Pericardium fibroblast (primary cell): Measurements from ENCODE around the gene ERMARD. TPM values are rescaled to one million over a fixed set of nuclear protein-coding genes. Genes with fewer than 3 reads are reported as not detected.

Source experiments
- total RNA-seq: library from RNA; depleted of rRNA; stranded (reverse); fragments of >200 nt; gene quantifications from 2 replicates; pipeline ENCODE4 v1.2.3, GENCODE V29; 2015

The ERMARD gene
- 13.2 and 27.5 TPM in 2 replicates for total RNA-seq

DNA sequence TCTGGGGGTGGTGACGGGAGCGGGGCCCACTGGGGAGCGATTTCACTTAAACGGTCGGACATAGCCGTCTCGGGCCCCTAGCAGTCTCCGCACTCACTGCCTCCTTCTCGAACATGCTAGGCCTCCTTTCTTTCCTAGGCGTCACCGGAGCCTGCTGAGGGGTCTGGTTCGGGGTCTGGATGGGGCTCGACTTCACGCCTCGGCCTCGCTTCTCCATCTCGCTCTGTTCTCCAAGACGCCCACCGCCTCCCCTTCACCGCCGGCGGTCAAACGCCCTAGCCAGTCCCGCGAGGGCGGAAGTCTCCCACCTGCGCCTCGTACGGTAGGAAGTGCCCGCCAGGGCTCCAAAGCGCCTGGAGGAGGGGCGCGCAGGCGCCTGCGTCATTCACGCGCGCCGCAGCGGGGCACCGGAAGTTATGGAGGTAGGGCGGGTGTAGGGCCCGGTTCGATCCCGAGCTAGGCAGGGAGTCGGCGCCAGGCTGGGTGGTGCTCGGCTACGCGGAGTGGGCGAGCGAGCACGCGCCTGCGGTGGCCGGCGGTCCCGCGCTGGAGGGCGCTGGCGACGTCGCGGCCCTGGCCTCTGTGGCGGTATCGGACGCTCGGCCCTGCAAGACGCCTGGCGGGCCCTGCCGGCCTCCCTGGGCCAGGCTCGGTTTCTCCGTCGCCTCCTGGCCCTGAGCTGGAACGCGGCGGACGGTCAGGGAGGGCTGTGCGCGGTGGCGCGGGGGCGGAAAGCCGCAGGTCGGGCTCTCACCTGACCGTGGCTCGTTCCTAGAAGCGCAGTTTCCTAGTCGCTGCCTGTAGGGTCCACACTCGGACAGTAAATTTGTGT, at the start of gene ERMARD, which contains the start of gene DYNLT2:
TSS of gene ERMARD (plus strand) at position 381 of the 832 bp plus-strand sequence. CDS start at position 417, 36 bp downstream.
TSS of gene DYNLT2 (minus strand) at position 331 of the 832 bp plus-strand sequence. CDS start at position 217, 114 bp downstream.

DNA sequence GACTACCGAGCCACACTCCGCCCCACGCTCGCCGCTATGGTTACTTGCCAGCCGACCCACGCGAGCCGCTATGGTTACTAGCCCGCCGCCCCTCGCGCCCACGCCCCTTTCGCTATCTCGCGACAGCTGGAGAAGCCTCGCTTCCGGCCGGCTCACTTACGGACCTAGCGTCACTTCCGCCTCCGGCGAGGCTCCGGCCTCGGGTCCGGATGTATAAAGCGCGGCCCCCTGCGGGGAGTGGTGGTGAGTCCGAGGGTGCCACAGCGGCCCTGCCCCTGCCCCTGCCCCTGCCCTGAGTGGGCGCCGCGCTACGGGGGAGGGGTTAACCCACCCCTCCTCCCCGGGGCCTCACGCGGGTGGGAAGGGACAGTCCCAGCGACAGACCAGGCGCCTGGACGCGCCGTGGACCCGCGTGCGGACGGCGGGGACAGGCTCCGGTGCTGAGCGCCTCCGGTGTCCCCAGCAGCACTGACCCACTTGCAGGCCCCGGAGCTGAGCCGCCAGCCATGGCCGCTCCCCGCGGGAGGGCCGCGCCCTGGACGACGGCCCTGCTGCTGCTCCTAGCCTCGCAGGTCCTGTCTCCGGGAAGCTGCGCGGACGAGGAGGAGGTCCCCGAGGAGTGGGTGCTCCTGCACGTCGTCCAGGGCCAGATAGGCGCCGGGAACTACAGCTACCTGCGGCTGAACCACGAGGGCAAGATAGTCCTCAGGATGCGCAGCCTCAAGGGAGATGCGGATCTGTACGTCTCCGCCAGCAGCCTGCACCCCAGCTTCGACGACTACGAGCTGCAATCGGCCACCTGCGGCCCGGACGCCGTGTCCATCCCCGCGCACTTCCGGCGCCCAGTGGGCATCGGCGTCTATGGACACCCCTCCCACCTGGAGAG, 49.2 kb upstream of the ERMARD start, which contains the start of the genes C6orf120 and WDR27:
TSS of gene C6orf120 (plus strand) at position 173 of the 886 bp plus-strand sequence. CDS start at position 507, 334 bp downstream.
TSS of gene WDR27 (minus strand) at position 76 of the 886 bp plus-strand sequence. CDS start 13,024 bp downstream, outside the sequence.

DNA sequence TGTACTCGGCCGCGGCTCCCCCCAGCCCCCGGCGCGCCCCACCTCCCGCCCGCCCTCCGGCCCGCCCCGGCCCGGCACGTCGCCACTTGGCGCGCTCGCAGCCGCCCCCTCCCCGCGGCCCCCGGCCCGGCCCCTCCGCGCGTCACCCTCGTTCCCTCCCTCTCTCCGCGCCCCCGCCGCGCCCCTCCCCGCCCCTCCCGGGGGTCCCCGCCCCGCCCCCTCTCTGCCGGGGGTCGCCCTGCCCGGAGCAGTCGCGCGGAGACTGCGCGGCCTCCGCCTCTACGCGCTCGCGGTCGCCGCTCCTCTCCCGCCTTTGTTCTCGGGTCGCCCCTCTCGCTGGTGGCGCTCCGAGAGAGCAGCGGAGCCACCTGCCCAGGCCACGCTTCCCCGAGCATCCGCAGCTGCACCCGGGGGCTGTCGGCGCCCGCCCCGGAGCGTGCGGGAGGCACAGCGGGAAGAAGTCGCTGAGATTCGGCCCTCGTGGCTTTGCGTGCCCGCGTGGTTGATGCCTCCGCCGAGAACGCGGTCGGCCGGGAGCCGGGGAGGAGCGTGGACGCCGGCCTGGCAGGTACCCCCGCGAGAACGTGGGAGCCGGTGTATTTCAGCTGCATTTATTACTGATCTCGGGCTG, 26.8 kb upstream of the ERMARD start, which contains the start of gene PHF10:
TSS of gene PHF10 (minus strand) at position 7 of the 631 bp plus-strand sequence. CDS start 569 bp downstream, outside the sequence.

Other genes with a start within 250 kb of the ERMARD start
- 9.0 and 17.0 TPM in 2 replicates for gene WDR27, start 49.6 kb upstream of the ERMARD start, total RNA-seq
- 63.1 and 69.4 TPM in 2 replicates for gene C6orf120, start 49.5 kb upstream of the ERMARD start, total RNA-seq
- 7.7 and 12.5 TPM in 2 replicates for gene PHF10, start 27.1 kb upstream of the ERMARD start, total RNA-seq
- gene DYNLT2, start 50 bp upstream of the ERMARD start, total RNA-seq, result 0.43 and 0.47 TPM in 2 replicates